NCI-H510A treated with DMSO at 0.1 percent for 48 hours (cell line): ENCODE measurements around the gene TMPRSS11E.
A peak's percentile ranks its signal among the peaks of the same experiment; 100 is the strongest.
"Not testable (repeated sequence)": the region's sequence is repeated elsewhere in the genome, so short reads cannot be mapped to it uniquely, and the experiment has no call there.

ENCODE experiments used
- DNase-seq: peaks from one replicate; lab custom pipeline; 2025; lab: John Stamatoyannopoulos, UW

TMPRSS11E gene

GRCh38 chr4:68447201-68447600 lies at the start of gene TMPRSS11E:
TMPRSS11E (plus strand) TSS chr4:68447463; CDS start chr4:68447513, 50 bp downstream.
- DNase-seq = peak; percentile 84

- no peak for DNase-seq
Measured at GRCh38 chr4:68399306-68399705, 48.0 kb upstream of the TMPRSS11E start.

- no peak for DNase-seq
Measured at GRCh38 chr4:68401231-68401630, 46.0 kb upstream of the TMPRSS11E start.

- no peak for DNase-seq
Measured at GRCh38 chr4:68404153-68404552, 43.1 kb upstream of the TMPRSS11E start.

DNA sequence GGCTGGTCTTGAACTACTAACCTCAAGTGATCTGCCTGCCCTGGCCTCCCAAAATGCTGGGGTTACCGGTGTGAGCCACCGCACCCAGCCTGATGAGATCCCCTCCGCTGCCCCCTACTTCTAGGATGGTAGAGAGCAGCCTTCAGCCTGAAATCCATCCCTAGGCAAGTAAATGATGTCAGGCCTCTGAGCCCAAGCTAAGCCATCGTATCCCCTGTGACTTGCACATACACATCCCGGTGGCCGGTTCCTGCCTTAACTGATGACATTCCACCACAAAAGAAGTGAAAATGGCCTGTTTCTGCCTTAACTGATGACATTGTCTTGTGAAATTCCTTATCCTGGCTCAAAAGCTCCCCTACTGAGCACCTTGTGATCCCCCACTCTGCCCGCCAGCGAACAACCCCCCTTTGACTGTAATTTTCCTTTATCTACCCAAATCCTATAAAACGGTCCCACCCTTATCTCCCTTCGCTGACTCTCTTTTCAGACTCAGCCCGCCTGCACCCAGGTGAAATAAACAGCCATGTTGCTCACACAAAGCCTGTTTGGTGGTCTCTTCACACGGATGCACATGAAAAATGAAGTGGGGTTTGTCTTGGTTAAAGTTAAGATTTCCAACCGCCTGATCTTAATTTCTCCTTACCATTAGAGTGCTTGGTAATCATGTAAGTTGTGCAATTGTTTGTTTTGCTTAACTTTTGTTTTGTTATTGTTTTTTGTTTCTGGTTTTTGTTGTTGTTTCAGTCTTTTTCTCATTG lies 41.4 kb upstream of the TMPRSS11E start:
- not testable (repeated sequence) for DNase-seq

DNA sequence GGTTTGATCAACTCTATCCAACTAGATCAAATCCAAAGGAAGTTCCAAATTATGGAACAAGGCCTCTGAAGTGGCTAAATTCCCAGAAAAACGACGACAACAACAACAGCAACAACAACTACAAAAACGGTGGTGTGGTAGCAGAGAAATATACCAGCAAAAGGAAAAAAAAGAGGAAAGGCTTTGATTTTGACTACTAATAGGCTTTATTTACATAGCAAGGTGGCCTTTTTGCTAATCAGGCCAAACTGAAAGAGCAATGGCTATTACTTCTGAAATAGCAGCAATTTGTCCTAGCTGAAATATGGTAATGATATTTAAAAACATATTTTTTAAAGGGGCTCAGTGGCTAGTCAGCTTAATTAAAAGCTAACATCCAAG lies 40.8 kb upstream of the TMPRSS11E start:
- no peak for DNase-seq

DNA sequence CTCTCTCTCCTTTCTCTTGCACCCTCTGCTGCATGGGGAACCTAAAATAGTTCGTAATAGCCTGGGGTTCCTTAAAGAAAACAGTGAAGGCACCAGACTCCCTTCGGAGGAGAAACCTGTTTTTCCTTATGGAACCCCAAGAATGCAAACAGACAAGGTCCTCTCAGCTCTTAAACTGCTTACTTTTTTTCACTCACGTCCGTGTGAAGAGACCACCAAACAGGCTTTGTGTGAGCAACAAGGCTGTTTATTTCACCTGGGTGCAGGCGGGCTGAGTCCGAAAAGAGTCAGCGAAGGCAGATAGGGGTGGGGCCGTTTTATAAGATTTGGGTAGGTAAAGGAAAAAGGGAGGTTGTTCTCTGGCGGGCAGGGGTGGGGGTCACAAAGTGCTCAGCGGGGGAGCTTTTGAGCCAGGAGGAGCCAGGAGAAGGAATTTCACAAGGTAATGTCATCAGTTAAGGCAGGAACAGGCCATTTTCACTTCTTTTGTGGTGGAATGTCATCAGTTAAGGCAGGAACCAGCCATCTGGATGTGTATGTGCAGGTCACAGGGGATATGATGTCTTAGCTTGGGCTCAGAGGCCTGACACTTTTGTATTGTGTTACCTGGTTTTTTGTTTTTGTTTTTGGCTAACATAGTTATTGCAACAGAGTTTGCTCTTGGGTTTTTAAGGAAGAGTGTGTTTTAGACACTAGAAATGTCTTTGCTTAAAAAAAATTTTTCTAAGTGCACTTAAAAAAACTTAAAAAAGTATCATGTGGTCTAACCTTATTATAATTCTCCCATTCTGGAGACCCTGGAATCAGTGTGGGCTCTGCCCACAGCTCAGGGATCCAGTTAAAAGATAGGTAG lies 40.0 kb upstream of the TMPRSS11E start:
- not testable (repeated sequence) for DNase-seq

DNA sequence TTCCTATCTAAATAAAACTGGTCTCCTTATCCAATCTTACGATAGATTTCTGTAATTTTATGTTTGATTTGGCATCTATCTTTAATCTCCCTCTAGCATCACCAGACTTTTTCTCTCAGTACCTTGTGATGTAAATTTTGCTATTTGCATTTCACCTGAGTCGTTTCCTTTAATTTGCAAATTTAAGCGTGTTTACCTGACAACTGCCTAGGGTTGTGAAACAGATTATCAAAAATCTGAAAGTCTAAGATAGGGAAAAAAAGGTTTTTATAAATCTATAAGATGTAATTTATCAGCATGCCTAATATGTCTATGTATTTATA lies 39.4 kb upstream of the TMPRSS11E start:
- DNase-seq = no peak

- DNase-seq = no peak
Measured at GRCh38 chr4:68410149-68410548, 37.1 kb upstream of the TMPRSS11E start.

- DNase-seq = no peak
Measured at GRCh38 chr4:68410643-68411042, 36.6 kb upstream of the TMPRSS11E start.

DNA sequence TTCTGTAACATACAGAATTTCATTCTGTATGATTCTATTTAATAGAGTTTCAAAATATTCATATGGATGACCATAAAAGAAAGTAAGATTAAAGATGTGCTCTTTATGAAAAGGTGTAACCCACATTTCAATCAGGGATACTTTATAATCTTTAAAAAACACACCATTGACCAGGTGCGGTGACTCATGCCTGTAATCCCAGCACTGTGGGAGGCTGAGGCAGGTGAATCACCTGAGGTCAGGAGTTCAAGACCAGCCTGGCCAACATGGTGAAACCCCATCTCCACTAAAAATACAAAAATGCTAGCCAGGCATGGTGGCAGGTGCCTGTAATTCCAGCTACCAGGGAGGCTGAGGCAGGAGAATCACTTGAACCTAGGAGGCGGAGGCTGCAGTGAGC lies 35.2 kb upstream of the TMPRSS11E start:
- not testable (repeated sequence) for DNase-seq

DNA sequence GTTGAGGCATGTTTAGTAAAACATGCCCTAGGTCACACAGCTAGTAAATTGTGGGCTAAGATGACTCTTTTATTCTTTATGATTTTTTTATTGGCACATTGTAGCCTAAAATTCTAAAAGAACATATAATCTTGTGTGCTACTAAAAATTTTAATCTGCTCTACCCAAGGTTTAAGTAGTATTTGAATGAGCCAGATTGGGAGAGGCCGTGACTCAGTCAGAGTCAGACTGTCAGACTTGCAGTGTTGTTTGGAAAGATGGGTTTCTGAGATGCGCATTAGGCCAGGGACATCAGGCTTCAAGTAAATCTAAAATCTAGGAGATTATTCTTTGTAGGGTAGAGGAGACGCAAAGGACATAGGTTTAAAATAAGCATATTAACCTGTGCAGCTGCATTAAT lies 30.7 kb upstream of the TMPRSS11E start:
- no peak for DNase-seq

GRCh38 chr4:68426516-68426915 lies 20.7 kb upstream of the TMPRSS11E start:
- DNase-seq = no peak

GRCh38 chr4:68430337-68430736 lies 16.9 kb upstream of the TMPRSS11E start:
- DNase-seq = no peak

GRCh38 chr4:68432320-68432719 lies 14.9 kb upstream of the TMPRSS11E start:
- no peak for DNase-seq

- DNase-seq = no peak
Measured at GRCh38 chr4:68433582-68433981, 13.7 kb upstream of the TMPRSS11E start.

DNA sequence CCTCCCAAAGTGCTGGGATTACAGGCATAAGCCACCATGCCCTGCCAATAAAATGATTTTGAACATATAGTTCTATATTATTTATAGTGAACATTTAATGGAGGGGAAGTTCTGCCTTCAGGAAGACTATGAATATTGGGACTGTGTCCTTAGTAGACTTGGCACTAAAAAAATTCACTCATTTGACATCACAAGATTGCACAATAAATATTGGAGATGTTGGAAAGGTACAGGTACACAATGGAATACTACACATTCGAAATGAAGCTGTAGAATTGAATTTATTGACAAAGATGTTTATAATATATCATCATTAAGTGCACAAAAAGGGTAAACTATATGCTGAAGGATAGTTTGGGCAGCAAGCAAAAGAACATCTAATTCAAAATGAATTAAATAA lies 13.0 kb upstream of the TMPRSS11E start:
- no peak for DNase-seq

DNA sequence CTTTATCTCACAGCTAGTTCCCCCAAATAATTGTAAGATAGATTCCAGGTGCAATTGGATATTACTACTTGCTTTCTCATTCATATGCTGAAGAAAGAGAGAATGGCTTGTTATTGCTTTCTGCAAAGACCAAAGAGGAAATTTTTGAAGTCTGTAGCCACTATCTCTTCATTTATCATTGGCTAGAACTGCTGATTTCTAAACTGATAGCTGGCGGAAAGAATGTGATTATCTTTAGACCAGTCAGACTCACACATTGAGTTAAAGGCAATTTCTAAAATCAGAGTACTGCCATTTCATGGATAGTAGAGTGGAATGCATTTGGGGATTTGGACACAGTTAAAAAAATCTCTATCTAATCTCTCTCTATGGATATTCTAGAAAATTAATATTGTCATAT lies 12.4 kb upstream of the TMPRSS11E start:
- DNase-seq = no peak

- no peak for DNase-seq
Measured at GRCh38 chr4:68445111-68445510, 2.2 kb upstream of the TMPRSS11E start.

DNA sequence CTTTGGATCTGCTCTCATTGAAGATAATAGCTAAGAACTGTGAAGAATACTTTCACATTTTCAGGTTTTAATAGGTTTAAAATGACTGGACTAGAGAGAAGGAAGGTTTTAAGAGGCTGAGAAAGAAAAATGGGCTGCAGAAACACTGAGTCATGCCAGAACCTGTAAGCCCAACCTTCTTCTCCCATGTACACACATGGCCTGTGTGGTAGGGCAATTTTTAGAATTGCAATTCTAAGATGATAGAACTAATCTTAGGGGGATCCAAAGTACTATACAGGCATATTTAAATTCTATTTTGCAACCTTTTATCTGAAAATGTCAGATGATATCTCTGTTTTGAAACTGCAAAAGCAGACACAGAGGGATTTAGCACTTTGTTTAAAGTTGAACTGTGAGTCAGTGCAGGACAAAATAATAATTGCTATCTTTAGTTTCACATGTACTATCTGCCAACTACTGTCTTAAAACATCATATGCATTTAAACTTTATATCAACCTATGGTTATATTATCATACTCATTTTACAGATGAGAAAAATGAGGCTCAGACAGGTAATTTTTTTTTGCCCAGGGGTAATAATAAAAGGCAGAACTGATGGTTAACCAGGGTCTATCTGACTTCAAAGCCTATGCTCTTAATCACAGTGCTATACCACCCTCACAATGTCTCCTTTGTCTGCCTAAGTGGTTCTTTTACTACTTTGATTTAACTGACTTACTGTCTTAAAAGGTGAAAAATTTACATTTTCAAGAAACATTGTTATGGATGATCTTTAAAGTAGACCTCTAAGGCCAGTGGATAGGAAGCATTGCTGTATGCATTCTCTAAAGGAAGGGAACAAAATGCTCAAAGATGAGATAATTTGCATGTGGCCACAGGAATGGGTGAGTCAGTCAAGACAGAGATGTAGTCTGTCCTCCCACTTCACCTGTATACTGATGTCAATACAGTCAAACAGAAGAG lies 4.3 kb downstream of the TMPRSS11E start:
- no peak for DNase-seq

GRCh38 chr4:68460085-68460484 lies 12.8 kb downstream of the TMPRSS11E start:
- no peak for DNase-seq

DNA sequence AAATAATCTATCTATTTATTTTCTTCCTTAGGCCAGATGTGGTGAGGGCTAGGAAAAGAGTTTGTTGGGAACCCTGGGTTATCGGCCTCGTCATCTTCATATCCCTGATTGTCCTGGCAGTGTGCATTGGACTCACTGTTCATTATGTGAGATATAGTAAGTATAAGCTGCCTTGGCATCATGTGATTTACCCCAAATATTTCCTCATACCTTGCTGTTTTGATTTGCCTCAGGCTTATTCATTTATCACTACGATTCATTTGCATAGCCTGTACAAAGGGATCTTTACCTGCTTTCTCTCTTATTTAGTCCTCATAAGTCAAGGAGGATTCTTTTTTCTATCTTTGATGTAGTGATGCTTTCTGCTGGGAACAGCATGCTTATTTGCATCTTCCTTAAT lies 14.5 kb downstream of the TMPRSS11E start:
- no peak for DNase-seq
